Neural cell (in vitro differentiated cells): ENCODE data around the gene C17orf113.
"Not testable (repeated sequence)": the region's sequence is repeated elsewhere in the genome, so short reads cannot be mapped to it uniquely, and the experiment has no call there.

Experiments
- MXI1 ChIP-seq: fragments of 450-650 bp; conservative IDR thresholded peaks from 2 replicates; pipeline ENCODE4 v1.6.1; 2014; ENCODE audit warnings: antibody characterized with exemption, mild to moderate bottlenecking; ENCODE audit not compliant: poor library complexity, severe bottlenecking
- TAF1 ChIP-seq: IDR thresholded peaks from 2 replicates; pipeline ENCODE4 v1.6.1; 2012; ENCODE audit warnings: low read depth
- TF ChIP-seq, protein P1 (sequence below): fragments of 450-650 bp; IDR thresholded peaks from 2 replicates; pipeline ENCODE4 v1.5.1; 2014; ENCODE audit warnings: antibody characterized with exemption, mild to moderate bottlenecking, moderate library complexity; ENCODE audit not compliant: poor library complexity, severe bottlenecking
- TF ChIP-seq, protein P2 (sequence below): IDR thresholded peaks from 2 replicates; pipeline ENCODE4 v1.6.1; 2012; ENCODE audit warnings: borderline replicate concordance

DNA sequence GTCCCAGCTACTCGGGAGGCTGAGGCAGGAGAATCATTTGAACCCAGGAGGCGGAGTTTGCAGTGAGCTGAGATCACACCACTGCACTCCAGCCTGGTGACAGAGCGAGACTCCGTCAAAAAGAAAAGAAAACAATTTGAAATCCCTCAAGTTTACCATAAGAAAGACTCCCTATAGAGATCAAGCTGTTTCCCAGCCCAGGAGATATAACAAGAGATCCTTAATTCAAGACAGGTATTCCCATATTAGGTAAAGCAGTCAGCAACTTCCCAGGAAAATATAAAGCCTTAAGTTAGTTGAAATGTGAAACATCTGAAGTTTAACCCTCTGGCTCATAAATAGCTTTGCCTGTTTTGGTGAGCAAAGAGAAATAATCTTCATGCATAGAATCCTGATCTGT lies 38.0 kb downstream of the C17orf113 start:
- TF ChIP-seq, protein P1, sequence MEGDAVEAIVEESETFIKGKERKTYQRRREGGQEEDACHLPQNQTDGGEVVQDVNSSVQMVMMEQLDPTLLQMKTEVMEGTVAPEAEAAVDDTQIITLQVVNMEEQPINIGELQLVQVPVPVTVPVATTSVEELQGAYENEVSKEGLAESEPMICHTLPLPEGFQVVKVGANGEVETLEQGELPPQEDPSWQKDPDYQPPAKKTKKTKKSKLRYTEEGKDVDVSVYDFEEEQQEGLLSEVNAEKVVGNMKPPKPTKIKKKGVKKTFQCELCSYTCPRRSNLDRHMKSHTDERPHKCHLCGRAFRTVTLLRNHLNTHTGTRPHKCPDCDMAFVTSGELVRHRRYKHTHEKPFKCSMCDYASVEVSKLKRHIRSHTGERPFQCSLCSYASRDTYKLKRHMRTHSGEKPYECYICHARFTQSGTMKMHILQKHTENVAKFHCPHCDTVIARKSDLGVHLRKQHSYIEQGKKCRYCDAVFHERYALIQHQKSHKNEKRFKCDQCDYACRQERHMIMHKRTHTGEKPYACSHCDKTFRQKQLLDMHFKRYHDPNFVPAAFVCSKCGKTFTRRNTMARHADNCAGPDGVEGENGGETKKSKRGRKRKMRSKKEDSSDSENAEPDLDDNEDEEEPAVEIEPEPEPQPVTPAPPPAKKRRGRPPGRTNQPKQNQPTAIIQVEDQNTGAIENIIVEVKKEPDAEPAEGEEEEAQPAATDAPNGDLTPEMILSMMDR: not testable (repeated sequence)
- TF ChIP-seq, protein P2, sequence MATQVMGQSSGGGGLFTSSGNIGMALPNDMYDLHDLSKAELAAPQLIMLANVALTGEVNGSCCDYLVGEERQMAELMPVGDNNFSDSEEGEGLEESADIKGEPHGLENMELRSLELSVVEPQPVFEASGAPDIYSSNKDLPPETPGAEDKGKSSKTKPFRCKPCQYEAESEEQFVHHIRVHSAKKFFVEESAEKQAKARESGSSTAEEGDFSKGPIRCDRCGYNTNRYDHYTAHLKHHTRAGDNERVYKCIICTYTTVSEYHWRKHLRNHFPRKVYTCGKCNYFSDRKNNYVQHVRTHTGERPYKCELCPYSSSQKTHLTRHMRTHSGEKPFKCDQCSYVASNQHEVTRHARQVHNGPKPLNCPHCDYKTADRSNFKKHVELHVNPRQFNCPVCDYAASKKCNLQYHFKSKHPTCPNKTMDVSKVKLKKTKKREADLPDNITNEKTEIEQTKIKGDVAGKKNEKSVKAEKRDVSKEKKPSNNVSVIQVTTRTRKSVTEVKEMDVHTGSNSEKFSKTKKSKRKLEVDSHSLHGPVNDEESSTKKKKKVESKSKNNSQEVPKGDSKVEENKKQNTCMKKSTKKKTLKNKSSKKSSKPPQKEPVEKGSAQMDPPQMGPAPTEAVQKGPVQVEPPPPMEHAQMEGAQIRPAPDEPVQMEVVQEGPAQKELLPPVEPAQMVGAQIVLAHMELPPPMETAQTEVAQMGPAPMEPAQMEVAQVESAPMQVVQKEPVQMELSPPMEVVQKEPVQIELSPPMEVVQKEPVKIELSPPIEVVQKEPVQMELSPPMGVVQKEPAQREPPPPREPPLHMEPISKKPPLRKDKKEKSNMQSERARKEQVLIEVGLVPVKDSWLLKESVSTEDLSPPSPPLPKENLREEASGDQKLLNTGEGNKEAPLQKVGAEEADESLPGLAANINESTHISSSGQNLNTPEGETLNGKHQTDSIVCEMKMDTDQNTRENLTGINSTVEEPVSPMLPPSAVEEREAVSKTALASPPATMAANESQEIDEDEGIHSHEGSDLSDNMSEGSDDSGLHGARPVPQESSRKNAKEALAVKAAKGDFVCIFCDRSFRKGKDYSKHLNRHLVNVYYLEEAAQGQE: not testable (repeated sequence)
- not testable (repeated sequence) for TF ChIP-seq MXI1, TAF1
